Kidney epithelial cell (primary cell): ENCODE results near the gene SIN3B. TPM values are rescaled to one million over a fixed set of nuclear protein-coding genes. Genes with fewer than 3 reads are reported as not detected.

Source experiments
- DNase-seq: peaks from one replicate; pipeline ENCODE4 v3.0.0-alpha.2; 2010; ENCODE audit warnings: low read depth
- H3K27me3 ChIP-seq: 2 replicates; pipeline ENCODE4 v1.6.0; 2011; ENCODE audit warnings: low read length; ENCODE audit not compliant: control insufficient read depth, insufficient read depth
- H3K36me3 ChIP-seq: 2 replicates; pipeline ENCODE4 v1.5.1; 2011; ENCODE audit warnings: low read length; ENCODE audit not compliant: control insufficient read depth, insufficient read depth
- H3K4me3 ChIP-seq: 2 replicates; pipeline ENCODE4 v1.5.1; 2011; ENCODE audit warnings: low read depth, mild to moderate bottlenecking, control low read depth, low read length
- CTCF ChIP-seq: IDR thresholded peaks from 2 replicates; pipeline ENCODE4 v1.5.1; 2011; ENCODE audit warnings: mild to moderate bottlenecking, moderate library complexity, low read length, control low read depth, inconsistent platforms; ENCODE audit not compliant: insufficient read depth, poor library complexity, severe bottlenecking
- total RNA-seq: library from RNA; depleted of rRNA; stranded (reverse); fragments of >200 nt; gene quantifications from 2 replicates; pipeline ENCODE4 v1.2.3, GENCODE V29; 2015

The SIN3B gene
- total RNA-seq, 1 donor from 2014 or later = 36.6 TPM

DNA sequence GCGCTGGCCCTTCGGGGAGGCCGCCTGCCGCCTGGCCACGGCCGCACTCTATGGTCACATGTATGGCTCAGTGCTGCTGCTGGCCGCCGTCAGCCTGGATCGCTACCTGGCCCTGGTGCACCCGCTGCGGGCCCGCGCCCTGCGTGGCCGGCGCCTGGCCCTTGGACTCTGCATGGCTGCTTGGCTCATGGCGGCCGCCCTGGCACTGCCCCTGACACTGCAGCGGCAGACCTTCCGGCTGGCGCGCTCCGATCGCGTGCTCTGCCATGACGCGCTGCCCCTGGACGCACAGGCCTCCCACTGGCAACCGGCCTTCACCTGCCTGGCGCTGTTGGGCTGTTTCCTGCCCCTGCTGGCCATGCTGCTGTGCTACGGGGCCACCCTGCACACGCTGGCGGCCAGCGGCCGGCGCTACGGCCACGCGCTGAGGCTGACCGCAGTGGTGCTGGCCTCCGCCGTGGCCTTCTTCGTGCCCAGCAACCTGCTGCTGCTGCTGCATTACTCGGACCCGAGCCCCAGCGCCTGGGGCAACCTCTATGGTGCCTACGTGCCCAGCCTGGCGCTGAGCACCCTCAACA, 60.8 kb downstream of the SIN3B start:
- Histone ChIP-seq H3K4me3 (no peak overlapping the region), H3K36me3 (no peaks in the 10 kb centered on the region), H3K27me3 (peaks cover 3% of the 10 kb centered on the region)
- TF ChIP-seq CTCF = no peak
- DNase-seq = no peak

GRCh38 chr19:16890461-16891184, 61.4 kb downstream of the SIN3B start:
- Histone ChIP-seq H3K4me3 (no peak overlapping the region), H3K36me3 (no peaks in the 10 kb centered on the region), H3K27me3 (peaks cover 3% of the 10 kb centered on the region)
- no peak for TF ChIP-seq CTCF
- no peak for DNase-seq

- Histone ChIP-seq H3K4me3 (no peak overlapping the region), H3K36me3 (no peaks in the 10 kb centered on the region), H3K27me3 (peaks cover 3% of the 10 kb centered on the region)
- no peak for DNase-seq
- TF ChIP-seq CTCF = no peak
Measured at GRCh38 chr19:16891696-16892382, 62.6 kb downstream of the SIN3B start.

GRCh38 chr19:16892436-16892835, 63.2 kb downstream of the SIN3B start:
- Histone ChIP-seq H3K36me3 (no peaks in the 10 kb centered on the region), H3K27me3 (peaks cover 3% of the 10 kb centered on the region), H3K4me3 (no peak overlapping the region)
- no peak for DNase-seq
- no peak for TF ChIP-seq CTCF

DNA sequence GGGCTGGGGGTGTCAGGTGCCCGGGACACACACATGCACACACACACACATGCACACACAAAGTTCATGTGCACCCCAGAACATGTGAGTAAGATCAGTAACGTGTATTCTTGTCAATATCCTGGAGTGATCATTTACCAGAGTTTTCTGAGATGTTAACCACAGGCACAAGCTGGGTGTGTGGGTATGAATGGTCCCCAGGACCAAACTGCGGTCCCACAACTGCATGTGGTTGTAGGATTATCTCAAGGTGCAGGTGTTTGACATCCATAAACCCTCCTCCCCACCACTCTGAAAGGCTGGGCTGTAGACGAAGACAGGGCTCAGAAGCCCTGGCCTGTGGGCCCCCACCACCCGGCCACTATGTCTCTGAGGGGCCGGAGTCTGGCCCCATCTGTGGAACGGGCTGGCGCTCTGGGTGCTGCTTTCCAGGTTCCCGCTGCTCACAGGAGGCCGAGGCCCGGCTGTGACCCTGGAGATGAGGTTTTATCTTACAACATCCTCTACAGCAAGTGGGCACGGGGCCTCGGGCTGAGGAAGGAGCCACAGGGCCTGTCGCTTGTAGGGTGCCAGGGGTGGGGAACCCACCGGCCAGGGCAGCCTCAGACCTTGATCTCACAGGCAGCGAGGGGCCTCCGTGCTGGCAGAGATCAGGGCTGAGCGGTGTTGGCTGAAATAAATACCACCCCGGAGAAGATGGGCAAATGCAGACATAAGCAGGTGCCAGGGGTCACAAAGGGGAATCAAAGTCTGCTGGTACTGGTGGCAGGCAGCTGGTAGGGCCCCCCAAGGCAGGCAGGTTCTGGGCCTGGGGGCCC, 63.9 kb downstream of the SIN3B start:
- peaks cover 3% of the 10 kb centered on the region for H3K27me3 ChIP-seq
- no peak for TF ChIP-seq CTCF
- DNase-seq = no peak
- H3K4me3 ChIP-seq = no peak overlapping the region
- H3K36me3 ChIP-seq = no peaks in the 10 kb centered on the region
